PC-9 (cell line): ENCODE measurements around the gene KIF2C. TPM values are rescaled to one million over a fixed set of nuclear protein-coding genes. Genes with fewer than 3 reads are reported as not detected.

Experiments
- BruUV-seq: library from RNA; stranded (reverse); fragments of 400-500 nt; replicated peaks from 2 replicates; lab custom pipeline; 2021; lab: Mats Ljungman, UMichigan
- CTCF ChIA-PET: fragments of 300-600 bp; sonication (Branson Sonifier 250); formaldehyde crosslinking; loops from one replicate; lab custom pipeline; 2022; ENCODE audit warnings: antibody characterized with exemption; lab: Charles Lee
- POLR2A ChIA-PET: fragments of 300-600 bp; sonication (Branson Sonifier 250); formaldehyde crosslinking; loops from one replicate; lab custom pipeline; 2022; ENCODE audit warnings: antibody characterized with exemption; ENCODE audit not compliant: unreplicated experiment; lab: Charles Lee
- DNase-seq, 2 experiments: peaks; one replicate each; pipeline versions ENCODE4 v3.0.0 to v3.0.0-alpha.2; 2015 to 2022; ENCODE audit warnings: mixed read lengths in 1 of 2
- H2AFZ ChIP-seq: fragments of 200-600 bp; sonication (generic); 2 replicates; pipeline ENCODE4 v1.8.1; 2017; ENCODE audit warnings: antibody characterized with exemption
- H3F3A ChIP-seq: fragments of 200-600 bp; sonication (generic); 2 replicates; pipeline ENCODE4 v1.8.1; 2017; ENCODE audit warnings: antibody characterized with exemption, mild to moderate bottlenecking, low read depth; ENCODE audit not compliant: insufficient read depth
- H3K27ac ChIP-seq: fragments of 200-600 bp; sonication (generic); 2 replicates; pipeline ENCODE4 v1.6.1; 2016; ENCODE audit warnings: mixed run types
- H3K27me3 ChIP-seq: fragments of 200-600 bp; sonication (generic); 2 replicates; pipeline ENCODE4 v1.6.1; 2016; ENCODE audit warnings: low read depth, mixed run types; ENCODE audit not compliant: insufficient read depth
- H3K36me3 ChIP-seq: fragments of 200-600 bp; sonication (generic); 2 replicates; pipeline ENCODE4 v1.6.1; 2016; ENCODE audit warnings: low read depth, mixed run types
- H3K4me1 ChIP-seq: fragments of 200-600 bp; sonication (generic); replicated peaks from 2 replicates; pipeline ENCODE4 v1.6.1; 2016; ENCODE audit warnings: mixed run types; ENCODE audit not compliant: insufficient read depth
- H3K4me2 ChIP-seq: fragments of 200-600 bp; sonication (generic); 2 replicates; pipeline ENCODE4 v1.6.1; 2017; ENCODE audit warnings: mixed run types
- H3K4me3 ChIP-seq: fragments of 200-600 bp; sonication (generic); 2 replicates; pipeline ENCODE4 v1.6.1; 2016; ENCODE audit warnings: mixed run types
- H3K79me2 ChIP-seq: fragments of 200-600 bp; sonication (generic); 2 replicates; pipeline ENCODE4 v1.6.1; 2017; ENCODE audit warnings: low read depth, mixed run types
- H3K9me2 ChIP-seq: fragments of 200-600 bp; sonication (generic); 2 replicates; pipeline ENCODE4 v1.8.1; 2017; ENCODE audit warnings: mild to moderate bottlenecking; ENCODE audit not compliant: insufficient read depth
- H3K9me3 ChIP-seq: fragments of 200-600 bp; sonication (generic); 2 replicates; pipeline ENCODE4 v1.8.1; 2016; ENCODE audit warnings: low read depth; ENCODE audit not compliant: insufficient read depth
- H4K20me1 ChIP-seq: fragments of 200-600 bp; sonication (generic); 2 replicates; pipeline ENCODE4 v1.8.1; 2017; ENCODE audit not compliant: insufficient read depth
- CTCF ChIP-seq: fragments of 200-600 bp; sonication (generic); conservative IDR thresholded peaks from 2 replicates; pipeline ENCODE4 v1.6.1; 2017; ENCODE audit warnings: mixed run types, antibody characterized with exemption, mild to moderate bottlenecking, moderate library complexity
- EZH2 ChIP-seq: fragments of 200-600 bp; sonication (generic); IDR thresholded peaks from 2 replicates; pipeline ENCODE4 v1.8.0; 2017; ENCODE audit warnings: antibody characterized with exemption, low read depth
- intact Hi-C: fragments of 100-400 bp; cut with micrococcal nuclease; formaldehyde crosslinking; loops from one replicate; pipeline ENCODE4 v1.10.0; 2022; ENCODE audit not compliant: unreplicated experiment
- total RNA-seq: library from RNA; stranded (reverse); gene quantifications from 2 replicates; pipeline ENCODE4 v1.2.3, GENCODE V29; 2021

The KIF2C gene
- total RNA-seq, 1 experiment from 2014 or later, result 119 TPM

DNA sequence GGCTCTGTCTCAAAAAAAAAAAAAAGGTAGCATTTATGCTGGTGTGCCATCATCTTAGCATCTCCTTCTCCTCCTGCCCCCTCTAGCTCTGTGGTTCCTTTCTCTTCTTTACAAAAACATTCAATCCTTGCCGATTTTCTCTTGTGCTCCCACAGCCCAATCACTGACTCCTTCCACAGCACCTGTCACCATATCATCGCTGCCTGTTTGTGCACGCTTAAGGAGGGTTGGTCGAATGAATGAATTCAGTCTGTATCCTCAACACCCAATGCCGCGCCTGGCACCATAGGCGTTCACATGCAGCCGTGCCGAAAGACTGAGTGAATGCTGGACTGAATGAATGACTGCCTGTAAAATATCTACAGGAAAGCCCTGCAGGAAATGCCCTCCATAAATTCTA, 16.6 kb upstream of the KIF2C start:
- no peaks in the 10 kb centered on the region for H3K27me3 ChIP-seq
- POLR2A ChIA-PET, result no interaction called here
- no peaks in the 10 kb centered on the region for H3K79me2 ChIP-seq
- TF ChIP-seq EZH2, result no peak
- no peak for TF ChIP-seq CTCF
- DNase-seq, result no peak
- intact Hi-C loops, result no loop called here
- no peak overlapping the region for H3K4me2 ChIP-seq
- peaks cover 36% of the 10 kb centered on the region for H3K4me1 ChIP-seq
- H3K36me3 ChIP-seq, result no peaks in the 10 kb centered on the region
- H3K9me3 ChIP-seq, result no peaks in the 10 kb centered on the region
- no peaks in the 10 kb centered on the region for H4K20me1 ChIP-seq
- no TSS peak for BruUV-seq
- no peak overlapping the region for H3K27ac ChIP-seq
- H3K4me3 ChIP-seq, result no peak overlapping the region
- CTCF ChIA-PET, result no interaction called here
- no peak overlapping the region for H2AFZ ChIP-seq
- H3K9me2 ChIP-seq, result no peaks in the 10 kb centered on the region
- H3F3A ChIP-seq, result peaks cover 43% of the 10 kb centered on the region; the same call in 1 of the 2 replicates

- TF ChIP-seq CTCF (no peak), EZH2 (no peak)
- Histone ChIP-seq H3K27ac (no peak overlapping the region), H3K79me2 (no peaks in the 10 kb centered on the region), H3K4me1 (peaks cover 36% of the 10 kb centered on the region), H3K27me3 (no peaks in the 10 kb centered on the region), H3K4me3 (no peak overlapping the region), H4K20me1 (no peaks in the 10 kb centered on the region), H2AFZ (no peak overlapping the region), H3F3A (peaks cover 47% of the 10 kb centered on the region; the same call in 1 of the 2 replicates), H3K9me3 (no peaks in the 10 kb centered on the region), H3K4me2 (no peak overlapping the region), H3K9me2 (no peaks in the 10 kb centered on the region), H3K36me3 (no peaks in the 10 kb centered on the region)
- no peak for DNase-seq
- intact Hi-C loops, result no loop called here
- no TSS peak for BruUV-seq
- ChIA-PET POLR2A (interaction anchor here (0.6 kb wide), 1 partner anchor 59 kb away, joined by 6 read pairs; no protein-coding TSS in a partner anchor), CTCF (no interaction called here)
Measured at GRCh38 chr1:44723496-44724295, 15.9 kb upstream of the KIF2C start.

DNA sequence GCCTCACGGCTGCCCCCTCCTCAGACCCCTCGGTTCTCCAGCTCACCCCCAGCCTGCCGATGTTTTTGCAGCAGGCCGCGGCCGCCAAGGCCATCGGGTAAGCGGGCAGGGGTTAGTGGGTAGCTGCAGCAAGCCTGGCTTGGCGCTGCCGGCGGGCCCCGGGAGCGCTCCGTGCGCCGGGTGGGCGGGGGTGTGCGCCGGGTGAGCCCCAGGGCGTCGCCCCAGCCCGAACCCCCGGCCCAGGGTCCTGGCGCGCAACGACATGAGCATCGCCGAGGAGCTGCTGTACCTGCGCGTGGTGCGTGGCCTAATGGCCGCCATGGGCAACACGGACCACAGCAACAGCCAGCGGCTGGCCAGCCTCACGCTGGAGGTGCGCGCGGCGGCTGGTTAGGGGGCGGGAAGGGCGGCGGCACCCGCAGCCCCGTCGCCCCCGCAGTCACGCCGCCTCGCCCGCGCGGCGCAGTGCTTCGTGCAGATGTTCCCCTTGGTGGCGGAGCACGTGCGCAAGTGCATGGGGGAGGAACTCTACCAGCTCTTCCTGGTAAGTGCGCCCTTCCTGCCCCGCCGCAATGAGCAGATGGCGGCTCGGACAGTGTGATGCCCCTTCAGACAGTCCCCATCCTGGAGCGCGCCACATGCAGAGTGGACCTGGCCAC, 15.2 kb upstream of the KIF2C start:
- ChIA-PET POLR2A (interaction anchor here (0.6 kb wide), 1 partner anchor 59 kb away, joined by 6 read pairs; no protein-coding TSS in a partner anchor), CTCF (no interaction called here)
- Histone ChIP-seq H3K9me3 (no peaks in the 10 kb centered on the region), H3K4me3 (no peak overlapping the region), H3K9me2 (no peaks in the 10 kb centered on the region), H4K20me1 (no peaks in the 10 kb centered on the region), H3K4me2 (no peak overlapping the region), H3K4me1 (peaks cover 40% of the 10 kb centered on the region), H3K27ac (no peak overlapping the region), H3K27me3 (no peaks in the 10 kb centered on the region), H2AFZ (no peak overlapping the region), H3K79me2 (no peaks in the 10 kb centered on the region), H3F3A (peaks cover 55% of the 10 kb centered on the region), H3K36me3 (no peaks in the 10 kb centered on the region)
- BruUV-seq, result no TSS peak
- TF ChIP-seq EZH2 (no peak), CTCF (no peak)
- no peak for DNase-seq
- intact Hi-C loops, result no loop called here
